Stomach (tissue), 4 donors: ENCODE data around the gene MAP3K2.

Experiments
- POLR2A ChIP-seq, 4 donors: fragments of 450-650 bp; IDR thresholded peaks; one replicate each; pipeline ENCODE4 v1.6.1; 2016; ENCODE audit warnings: antibody characterized with exemption in 4 of 4, control low read depth in 2 of 4, mild to moderate bottlenecking in 1 of 4, moderate library complexity in 1 of 4
- TF ChIP-seq, protein P1 (sequence below), 7 experiments: fragments of 450-650 bp in 4 of 7; fragments of 200-600 bp in 3 of 7; sonication (generic) in 3 of 7; IDR thresholded peaks; one replicate each; pipeline ENCODE4 v1.5.1; 2016 to 2019; ENCODE audit warnings: antibody characterized with exemption in 7 of 7, control low read depth in 2 of 7, mild to moderate bottlenecking in 1 of 7

DNA sequence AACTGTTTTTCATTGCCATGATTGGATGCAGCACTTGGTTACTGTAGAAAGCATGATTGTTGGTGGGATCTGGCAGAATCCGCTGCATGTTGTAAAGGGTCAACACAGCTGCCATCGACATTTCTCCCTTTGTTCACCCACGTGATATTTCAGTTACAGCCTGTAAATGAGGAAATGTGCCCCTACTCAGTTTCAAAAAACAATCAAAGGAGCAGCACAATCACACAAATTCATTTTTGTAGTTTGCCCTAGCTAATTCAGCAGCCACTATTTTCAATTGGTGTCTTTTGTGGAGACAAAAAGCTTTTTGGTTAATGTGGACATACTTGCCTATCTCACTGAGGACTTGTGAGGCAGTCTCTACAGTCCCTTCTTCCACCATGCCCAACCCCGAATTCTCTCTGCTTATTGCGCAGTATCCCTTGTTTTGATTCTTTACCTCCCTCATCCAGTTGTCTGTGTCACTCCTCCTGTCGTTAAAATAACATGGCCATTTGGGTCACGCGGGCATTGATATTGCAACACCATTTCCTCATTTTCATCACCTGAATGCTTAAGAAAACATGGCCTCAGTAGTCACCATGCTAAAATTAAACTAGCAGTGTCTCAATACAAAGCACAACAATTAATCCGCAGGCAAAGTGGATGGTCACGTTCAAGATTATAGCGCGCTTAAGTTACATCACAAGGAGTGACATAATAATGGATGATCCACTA lies 24.0 kb upstream of the MAP3K2 start:
- TF ChIP-seq, protein P1, sequence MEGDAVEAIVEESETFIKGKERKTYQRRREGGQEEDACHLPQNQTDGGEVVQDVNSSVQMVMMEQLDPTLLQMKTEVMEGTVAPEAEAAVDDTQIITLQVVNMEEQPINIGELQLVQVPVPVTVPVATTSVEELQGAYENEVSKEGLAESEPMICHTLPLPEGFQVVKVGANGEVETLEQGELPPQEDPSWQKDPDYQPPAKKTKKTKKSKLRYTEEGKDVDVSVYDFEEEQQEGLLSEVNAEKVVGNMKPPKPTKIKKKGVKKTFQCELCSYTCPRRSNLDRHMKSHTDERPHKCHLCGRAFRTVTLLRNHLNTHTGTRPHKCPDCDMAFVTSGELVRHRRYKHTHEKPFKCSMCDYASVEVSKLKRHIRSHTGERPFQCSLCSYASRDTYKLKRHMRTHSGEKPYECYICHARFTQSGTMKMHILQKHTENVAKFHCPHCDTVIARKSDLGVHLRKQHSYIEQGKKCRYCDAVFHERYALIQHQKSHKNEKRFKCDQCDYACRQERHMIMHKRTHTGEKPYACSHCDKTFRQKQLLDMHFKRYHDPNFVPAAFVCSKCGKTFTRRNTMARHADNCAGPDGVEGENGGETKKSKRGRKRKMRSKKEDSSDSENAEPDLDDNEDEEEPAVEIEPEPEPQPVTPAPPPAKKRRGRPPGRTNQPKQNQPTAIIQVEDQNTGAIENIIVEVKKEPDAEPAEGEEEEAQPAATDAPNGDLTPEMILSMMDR (IDR thresholded peaks at IDR 0.05): no peak
- no peak for TF ChIP-seq POLR2A (IDR thresholded peaks at IDR 0.05)
